ENCODE data around the gene HNRNPH2.
A peak's percentile ranks its signal among the peaks of the same experiment; 100 is the strongest.

HNRNPH2 gene

DNA sequence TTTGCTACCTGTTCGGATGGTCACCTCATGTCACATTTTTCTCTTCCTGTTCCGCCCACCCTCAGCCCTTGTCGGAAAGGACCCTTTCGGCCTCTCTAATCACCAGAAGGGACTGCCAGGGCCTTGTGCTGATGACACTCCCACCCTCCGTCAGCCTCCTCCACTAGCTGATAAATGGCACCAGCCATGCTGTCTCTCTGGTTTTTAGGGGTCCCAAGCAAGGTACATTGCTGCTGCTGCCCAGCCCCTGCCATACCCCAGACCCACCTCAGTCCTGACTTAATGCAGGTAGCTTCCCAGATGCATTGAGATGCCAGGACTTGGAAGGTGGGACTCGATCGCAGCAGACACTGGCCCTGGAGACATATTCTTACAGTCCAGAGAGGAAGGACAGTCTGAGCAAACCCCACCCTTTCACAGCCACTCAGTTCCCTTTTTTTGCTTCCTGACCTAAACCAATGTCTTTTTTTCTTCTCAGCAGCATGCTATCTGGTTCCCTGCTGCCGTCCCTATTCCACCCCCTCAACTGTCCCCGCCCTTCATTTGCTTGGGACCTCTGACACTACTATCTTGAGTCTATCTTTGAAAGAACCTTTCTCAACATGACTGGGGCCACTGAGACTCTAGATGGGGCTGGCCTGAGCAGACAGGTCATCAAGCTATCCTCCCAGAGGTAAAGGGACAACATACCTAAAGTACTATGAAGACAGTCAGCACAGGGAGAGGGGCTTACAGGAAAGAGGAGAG lies 22.1 kb upstream of the HNRNPH2 start, which contains the start of gene BTK:
BTK (minus strand) TSS at position 397 of the 747 bp plus-strand sequence. CDS start 10,907 bp downstream, outside the sequence.
- H3K4me3 ChIP-seq (ENCODE audit: low read length) = peak within 1 kb of the TSS; percentile 32
- H3K36me3 ChIP-seq (ENCODE audit: control insufficient read depth, insufficient read depth, low read length) = no peaks in the 10 kb centered on the region
- H3K27me3 ChIP-seq (ENCODE audit: control insufficient read depth, insufficient read depth, low read length) = no peaks in the 10 kb centered on the region
- H3K27ac ChIP-seq (ENCODE audit: low read depth, low read length) = no peak within 1 kb of the TSS
- H3K9ac ChIP-seq (ENCODE audit: low read length) = no peak within 1 kb of the TSS
- H3K4me1 ChIP-seq (ENCODE audit: control insufficient read depth, insufficient read depth, low read length) = no peaks in the 10 kb centered on the region

GRCh38 chrX:101386542-101386885 lies 21.5 kb upstream of the HNRNPH2 start:
- H3K36me3 ChIP-seq (ENCODE audit: control insufficient read depth, insufficient read depth, low read length) = no peaks in the 10 kb centered on the region
- no peaks in the 10 kb centered on the region for H3K4me1 ChIP-seq (ENCODE audit: control insufficient read depth, insufficient read depth, low read length)
- H3K9ac ChIP-seq (ENCODE audit: low read length) = no peak overlapping the region
- no peak overlapping the region for H3K27ac ChIP-seq (ENCODE audit: low read depth, low read length)
- H3K27me3 ChIP-seq (ENCODE audit: control insufficient read depth, insufficient read depth, low read length) = no peaks in the 10 kb centered on the region
- H3K4me3 ChIP-seq (ENCODE audit: low read length) = no peak overlapping the region

DNA sequence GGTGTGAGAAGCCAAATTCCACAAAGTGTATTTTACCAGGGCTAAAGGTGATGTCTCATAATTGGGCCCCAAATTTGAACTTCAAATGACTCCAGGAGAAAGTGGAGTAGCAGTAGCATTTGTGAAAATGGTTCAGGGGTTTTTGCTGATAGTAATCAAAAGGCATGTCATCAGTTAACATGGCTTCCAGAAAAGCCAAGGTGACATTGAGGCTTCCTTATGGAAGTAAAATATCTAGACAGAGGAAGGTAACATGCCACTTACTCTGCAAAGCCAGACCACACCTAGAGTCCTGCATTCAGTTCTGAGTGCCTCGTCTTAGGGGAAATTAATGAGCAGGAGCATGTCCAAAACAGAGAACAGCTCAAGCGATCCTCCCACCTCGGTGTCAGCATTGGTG lies 19.4 kb upstream of the HNRNPH2 start:
- H3K4me3 ChIP-seq (ENCODE audit: low read length) = no peak overlapping the region
- no peak overlapping the region for H3K27ac ChIP-seq (ENCODE audit: low read depth, low read length)
- H3K36me3 ChIP-seq (ENCODE audit: control insufficient read depth, insufficient read depth, low read length) = no peaks in the 10 kb centered on the region
- H3K9ac ChIP-seq (ENCODE audit: low read length) = no peak overlapping the region
- H3K4me1 ChIP-seq (ENCODE audit: control insufficient read depth, insufficient read depth, low read length) = no peaks in the 10 kb centered on the region
- H3K27me3 ChIP-seq (ENCODE audit: control insufficient read depth, insufficient read depth, low read length) = no peaks in the 10 kb centered on the region

GRCh38 chrX:101390664-101391525 lies 17.1 kb upstream of the HNRNPH2 start, which contains the start of gene RPL36A:
RPL36A (plus strand) TSS chrX:101391011; CDS start chrX:101391044, 33 bp downstream.
- Histone ChIP-seq H3K4me1 (ENCODE audit: control insufficient read depth, insufficient read depth, low read length) (no peaks in the 10 kb centered on the region), H3K36me3 (ENCODE audit: control insufficient read depth, insufficient read depth, low read length) (no peaks in the 10 kb centered on the region), H3K27ac (ENCODE audit: low read depth, low read length) (peak within 1 kb of the TSS; percentile 33), H3K4me3 (ENCODE audit: low read length) (peak within 1 kb of the TSS; percentile 65), H3K27me3 (ENCODE audit: control insufficient read depth, insufficient read depth, low read length) (no peaks in the 10 kb centered on the region), H3K9ac (ENCODE audit: low read length) (peak within 1 kb of the TSS; percentile 35)

DNA sequence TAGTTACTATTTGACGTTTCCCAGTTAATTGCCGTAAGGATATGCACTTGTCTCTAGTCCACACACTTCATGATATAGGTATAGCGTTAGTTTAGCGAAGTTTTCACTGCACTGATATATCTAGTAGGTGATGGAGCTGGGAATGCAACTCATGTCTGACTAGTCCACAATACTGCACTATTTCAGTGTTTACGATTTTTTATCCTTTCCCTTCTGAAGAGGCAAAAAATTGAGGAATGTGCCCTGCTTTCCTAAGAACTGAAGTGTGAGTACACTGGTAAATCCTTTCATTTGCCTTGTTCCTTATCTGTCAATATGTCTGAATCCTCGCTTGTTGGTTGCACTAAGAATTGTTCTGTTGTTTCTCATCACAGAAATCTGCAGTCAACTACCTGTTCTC lies 16.2 kb upstream of the HNRNPH2 start:
- H3K4me3 ChIP-seq (ENCODE audit: low read length) = peak overlapping the region; percentile 65
- H3K9ac ChIP-seq (ENCODE audit: low read length) = no peak overlapping the region
- no peak overlapping the region for H3K27ac ChIP-seq (ENCODE audit: low read depth, low read length)

DNA sequence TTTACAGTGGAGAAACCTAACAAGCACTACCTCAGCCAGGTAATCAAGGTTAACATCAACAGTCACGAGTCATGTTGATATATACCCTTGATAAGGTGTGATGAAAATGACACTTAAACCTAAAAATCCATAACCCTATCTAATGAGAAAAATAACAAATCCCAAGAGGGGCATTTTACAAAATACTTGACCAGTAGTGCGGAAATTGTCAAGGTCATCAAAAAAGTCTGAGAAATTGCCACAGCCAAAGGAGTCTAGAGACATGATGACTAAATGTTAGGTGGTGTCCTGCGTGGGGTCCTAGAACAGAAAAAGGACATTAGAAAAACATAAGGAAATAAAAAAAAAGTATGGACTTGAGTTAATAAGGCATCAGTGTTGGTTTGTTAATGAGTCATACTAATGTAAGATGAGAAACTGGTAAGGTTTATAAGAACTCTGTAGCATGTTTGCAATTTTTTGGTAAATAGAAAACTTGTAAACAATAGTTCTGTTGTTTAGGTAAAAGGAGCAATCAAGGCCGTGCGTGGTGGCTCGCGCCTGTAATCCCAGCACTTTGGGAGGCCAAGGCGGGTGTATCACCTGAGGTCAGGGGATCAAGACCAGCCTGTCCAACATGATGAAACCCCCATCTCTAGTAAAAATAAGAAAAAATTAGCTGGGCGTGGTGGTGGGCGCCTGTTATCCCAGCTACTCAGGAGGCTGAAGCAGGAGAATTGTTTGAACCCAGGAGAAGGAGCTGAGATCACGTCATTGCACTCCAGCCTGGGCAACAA lies 14.3 kb upstream of the HNRNPH2 start:
- Histone ChIP-seq H3K4me3 (ENCODE audit: low read length) (no peak overlapping the region), H3K27ac (ENCODE audit: low read depth, low read length) (no peak overlapping the region), H3K9ac (ENCODE audit: low read length) (no peak overlapping the region), H3K27me3 (ENCODE audit: control insufficient read depth, insufficient read depth, low read length) (no peaks in the 10 kb centered on the region), H3K36me3 (ENCODE audit: control insufficient read depth, insufficient read depth, low read length) (no peaks in the 10 kb centered on the region), H3K4me1 (ENCODE audit: control insufficient read depth, insufficient read depth, low read length) (no peaks in the 10 kb centered on the region)

More for the DNA sequence above, 16.2 kb upstream of the HNRNPH2 start:
- H3K27me3 ChIP-seq (ENCODE audit: control insufficient read depth, insufficient read depth, low read length) = no peaks in the 10 kb centered on the region
- H3K36me3 ChIP-seq (ENCODE audit: control insufficient read depth, insufficient read depth, low read length) = no peaks in the 10 kb centered on the region
- H3K4me1 ChIP-seq (ENCODE audit: control insufficient read depth, insufficient read depth, low read length) = no peaks in the 10 kb centered on the region

GRCh38 chrX:101394372-101394771 lies 13.7 kb upstream of the HNRNPH2 start:
- no peak overlapping the region for H3K27ac ChIP-seq (ENCODE audit: low read depth, low read length)
- H3K36me3 ChIP-seq (ENCODE audit: control insufficient read depth, insufficient read depth, low read length) = no peaks in the 10 kb centered on the region
- no peaks in the 10 kb centered on the region for H3K27me3 ChIP-seq (ENCODE audit: control insufficient read depth, insufficient read depth, low read length)
- no peaks in the 10 kb centered on the region for H3K4me1 ChIP-seq (ENCODE audit: control insufficient read depth, insufficient read depth, low read length)
- H3K9ac ChIP-seq (ENCODE audit: low read length) = no peak overlapping the region
- no peak overlapping the region for H3K4me3 ChIP-seq (ENCODE audit: low read length)

DNA sequence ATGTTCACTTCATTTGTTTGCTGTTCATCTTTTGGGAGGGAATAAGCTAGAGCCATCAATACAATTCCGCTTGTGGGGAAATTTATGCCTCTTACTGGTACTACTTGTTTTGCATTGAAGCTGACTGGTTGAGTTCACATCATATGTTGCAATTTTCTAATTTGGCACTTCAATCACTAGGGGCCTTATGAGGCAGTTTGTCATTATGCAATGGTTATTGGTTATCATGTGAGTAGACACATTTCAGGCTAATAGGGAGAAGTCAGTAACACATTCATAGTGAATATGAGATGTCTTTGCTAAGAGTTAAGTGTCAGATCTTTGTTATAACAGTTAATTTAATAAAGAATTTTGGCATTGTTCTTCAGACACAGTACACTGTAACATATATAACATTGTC lies 12.2 kb upstream of the HNRNPH2 start:
- Histone ChIP-seq H3K9ac (ENCODE audit: low read length) (no peak overlapping the region), H3K27ac (ENCODE audit: low read depth, low read length) (no peak overlapping the region), H3K4me1 (ENCODE audit: control insufficient read depth, insufficient read depth, low read length) (no peaks in the 10 kb centered on the region), H3K36me3 (ENCODE audit: control insufficient read depth, insufficient read depth, low read length) (no peaks in the 10 kb centered on the region), H3K4me3 (ENCODE audit: low read length) (no peak overlapping the region), H3K27me3 (ENCODE audit: control insufficient read depth, insufficient read depth, low read length) (no peaks in the 10 kb centered on the region)

DNA sequence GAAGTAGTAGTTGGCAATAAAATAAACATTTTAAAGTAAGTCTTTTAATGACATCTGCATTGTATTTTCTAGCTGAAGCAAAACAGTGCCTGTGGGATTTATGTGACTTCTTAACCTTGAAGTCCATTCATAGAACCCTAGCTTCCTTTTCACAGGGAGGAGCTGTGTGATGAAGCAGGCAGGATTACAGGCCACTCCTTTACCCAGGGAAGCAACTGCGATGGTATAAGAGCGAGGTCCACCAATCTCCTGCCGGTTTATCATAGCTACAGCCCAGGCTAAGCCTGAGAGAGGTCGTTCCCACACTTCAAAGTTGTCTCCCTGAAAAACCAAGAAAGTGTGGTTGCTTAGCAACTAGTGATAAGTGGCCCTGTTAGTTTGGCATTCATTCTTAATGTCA lies 10.2 kb upstream of the HNRNPH2 start:
- H3K27ac ChIP-seq (ENCODE audit: low read depth, low read length) = no peak overlapping the region
- H3K36me3 ChIP-seq (ENCODE audit: control insufficient read depth, insufficient read depth, low read length) = no peaks in the 10 kb centered on the region
- no peak overlapping the region for H3K4me3 ChIP-seq (ENCODE audit: low read length)
- H3K9ac ChIP-seq (ENCODE audit: low read length) = no peak overlapping the region
- H3K4me1 ChIP-seq (ENCODE audit: control insufficient read depth, insufficient read depth, low read length) = no peaks in the 10 kb centered on the region
- no peaks in the 10 kb centered on the region for H3K27me3 ChIP-seq (ENCODE audit: control insufficient read depth, insufficient read depth, low read length)

- H3K4me3 ChIP-seq (ENCODE audit: low read length) = no peak overlapping the region
- H3K27me3 ChIP-seq (ENCODE audit: control insufficient read depth, insufficient read depth, low read length) = no peaks in the 10 kb centered on the region
- no peak overlapping the region for H3K27ac ChIP-seq (ENCODE audit: low read depth, low read length)
- no peak overlapping the region for H3K9ac ChIP-seq (ENCODE audit: low read length)
- no peaks in the 10 kb centered on the region for H3K4me1 ChIP-seq (ENCODE audit: control insufficient read depth, insufficient read depth, low read length)
- H3K36me3 ChIP-seq (ENCODE audit: control insufficient read depth, insufficient read depth, low read length) = no peaks in the 10 kb centered on the region
Measured at GRCh38 chrX:101398694-101399093, 9.3 kb upstream of the HNRNPH2 start.

DNA sequence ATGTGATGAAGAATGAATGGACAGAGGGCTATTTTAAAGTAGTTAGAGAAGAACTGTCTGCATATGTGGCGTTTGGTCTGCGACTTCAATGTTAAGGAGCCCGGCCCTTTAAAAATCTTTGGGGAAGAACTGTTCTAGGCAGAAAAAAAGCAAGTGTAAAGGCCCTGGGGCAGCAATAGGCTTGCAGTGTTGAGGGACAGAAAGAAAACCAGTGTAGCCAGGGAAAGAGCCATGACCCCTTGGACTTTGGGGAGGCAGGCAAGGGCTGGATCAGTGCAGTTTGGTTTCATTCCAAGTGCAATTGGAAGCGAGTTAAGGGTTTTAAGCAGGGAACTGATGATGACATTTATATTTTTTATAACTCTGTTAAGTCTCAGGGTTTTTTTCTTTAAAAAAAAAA lies 8.2 kb upstream of the HNRNPH2 start:
- Histone ChIP-seq H3K36me3 (ENCODE audit: control insufficient read depth, insufficient read depth, low read length) (no peaks in the 10 kb centered on the region), H3K9ac (ENCODE audit: low read length) (no peak overlapping the region), H3K27ac (ENCODE audit: low read depth, low read length) (no peak overlapping the region), H3K4me3 (ENCODE audit: low read length) (no peak overlapping the region), H3K4me1 (ENCODE audit: control insufficient read depth, insufficient read depth, low read length) (no peaks in the 10 kb centered on the region), H3K27me3 (ENCODE audit: control insufficient read depth, insufficient read depth, low read length) (no peaks in the 10 kb centered on the region)

- H3K27me3 ChIP-seq (ENCODE audit: control insufficient read depth, insufficient read depth, low read length) = no peaks in the 10 kb centered on the region
- peaks cover 4% of the 10 kb centered on the region for H3K4me1 ChIP-seq (ENCODE audit: control insufficient read depth, insufficient read depth, low read length)
- peak overlapping the region; percentile 22 for H3K9ac ChIP-seq (ENCODE audit: low read length)
- peak overlapping the region; percentile 71 for H3K4me3 ChIP-seq (ENCODE audit: low read length)
- no peaks in the 10 kb centered on the region for H3K36me3 ChIP-seq (ENCODE audit: control insufficient read depth, insufficient read depth, low read length)
- peak overlapping the region; percentile 70 for H3K27ac ChIP-seq (ENCODE audit: low read depth, low read length)
Measured at GRCh38 chrX:101407167-101407747, 765 bp upstream of the HNRNPH2 start.

All from rectal smooth muscle tissue (tissue), 1 donor.